Fibroblast of mammary gland (primary cell): ENCODE measurements around the gene PPFIBP2.

ENCODE experiments used
- DNase-seq: peaks from one replicate; pipeline ENCODE4 v3.0.0-alpha.2; 2010; ENCODE audit warnings: low read depth
- H3K4me3 ChIP-seq: 2 replicates; pipeline ENCODE4 v1.5.1; 2011; ENCODE audit warnings: low read depth, mild to moderate bottlenecking, low read length, moderate library complexity; ENCODE audit not compliant: control insufficient read depth
- CTCF ChIP-seq: conservative IDR thresholded peaks from 2 replicates; pipeline ENCODE4 v1.5.1; 2011; ENCODE audit warnings: low read depth, low read length, inconsistent platforms; ENCODE audit not compliant: control insufficient read depth, insufficient read depth

The PPFIBP2 gene

DNA sequence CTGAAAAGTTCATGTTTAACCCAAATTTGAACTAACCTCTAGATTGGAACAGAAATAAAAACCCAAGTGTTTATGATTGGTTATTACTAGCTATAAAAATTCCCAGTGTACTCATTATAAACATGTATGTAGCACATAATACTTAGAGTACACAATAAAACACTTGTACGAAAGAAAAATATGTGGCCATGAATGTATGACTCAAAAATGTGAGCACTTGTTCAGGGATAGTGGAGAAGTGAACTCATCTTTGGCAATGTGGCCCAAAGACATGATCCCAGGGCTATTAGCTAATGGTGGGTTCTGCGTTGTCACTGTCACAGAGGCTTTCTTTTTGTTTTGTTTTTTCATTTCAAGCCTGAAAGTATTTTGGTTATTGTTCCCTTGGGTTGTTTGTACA is 72.0 kb downstream of the PPFIBP2 start:
- no peak overlapping the region for H3K4me3 ChIP-seq
- TF ChIP-seq CTCF = no peak

GRCh38 chr11:7586376-7586775 is 72.6 kb downstream of the PPFIBP2 start:
- no peak for DNase-seq
- H3K4me3 ChIP-seq = no peak overlapping the region
- no peak for TF ChIP-seq CTCF

More for the DNA sequence above, 72.0 kb downstream of the PPFIBP2 start:
- DNase-seq = no peak

DNA sequence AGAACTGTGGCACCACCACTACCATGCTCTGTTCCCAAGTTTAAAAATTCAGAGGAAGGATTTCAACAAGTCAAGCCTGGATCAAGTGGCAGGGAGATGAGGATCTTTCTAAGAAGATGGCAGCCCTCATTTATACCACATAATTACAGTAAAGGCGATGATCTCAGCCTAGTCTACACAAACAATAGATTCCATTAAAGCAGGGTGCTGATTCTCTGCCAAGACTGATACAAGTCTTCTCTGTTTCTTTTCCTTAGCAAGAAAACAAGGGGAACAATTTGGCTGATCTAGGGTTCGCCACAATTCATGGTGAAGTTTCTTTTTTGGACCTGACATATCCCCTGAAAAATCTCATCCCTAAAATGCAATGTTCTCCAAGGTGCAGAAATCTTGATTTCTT is 73.9 kb downstream of the PPFIBP2 start:
- no peak for TF ChIP-seq CTCF
- DNase-seq = no peak
- H3K4me3 ChIP-seq = no peak overlapping the region

- no peak overlapping the region for H3K4me3 ChIP-seq
- DNase-seq = no peak
- TF ChIP-seq CTCF = no peak
Measured at GRCh38 chr11:7589861-7590260, 76.1 kb downstream of the PPFIBP2 start.

DNA sequence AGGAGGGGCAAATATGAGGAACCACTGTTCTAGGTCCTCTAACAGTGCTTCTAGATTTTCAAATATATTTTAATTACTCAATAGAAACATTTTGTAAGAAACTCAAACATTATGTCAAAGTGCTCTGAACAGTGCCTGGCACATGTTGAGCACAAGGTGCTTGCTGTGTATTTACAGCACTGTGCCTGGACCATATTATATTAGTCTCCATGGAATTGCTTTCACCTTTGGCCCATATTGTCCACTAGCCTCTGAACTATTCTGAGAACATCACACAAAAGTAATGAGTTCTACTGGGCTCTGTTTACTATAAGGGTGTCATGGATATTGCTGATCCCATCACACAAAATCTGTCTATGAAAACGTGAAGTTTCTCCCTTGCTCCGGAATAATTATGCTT is 76.7 kb downstream of the PPFIBP2 start:
- no peak for TF ChIP-seq CTCF
- DNase-seq = no peak
- no peak overlapping the region for H3K4me3 ChIP-seq

- no peak for TF ChIP-seq CTCF
- H3K4me3 ChIP-seq = no peak overlapping the region
- no peak for DNase-seq
Measured at GRCh38 chr11:7591107-7591894, 77.5 kb downstream of the PPFIBP2 start.
